NB4 (cell line): Measurements from ENCODE around the gene HAGHL.

ENCODE experiments used
- DNase-seq: peaks from one replicate; pipeline ENCODE4 v3.0.0; 2010; ENCODE audit warnings: low read depth
- H3K4me3 ChIP-seq: one replicate; pipeline ENCODE4 v1.5.1; 2011; ENCODE audit warnings: mild to moderate bottlenecking, low read depth, low read length, moderate library complexity
- MYC ChIP-seq: IDR thresholded peaks from 2 replicates; pipeline ENCODE4 v1.6.1; 2011; ENCODE audit warnings: low read depth, low read length
- POLR2A ChIP-seq: IDR thresholded peaks from 2 replicates; pipeline ENCODE4 v1.6.1; 2011; ENCODE audit warnings: mild to moderate bottlenecking; ENCODE audit not compliant: insufficient read length; ENCODE audit errors: extremely low read depth
- TF ChIP-seq, protein P1 (sequence below): IDR thresholded peaks from one replicate; pipeline ENCODE4 v1.5.1; 2012; ENCODE audit warnings: low read depth, low read length
- TF ChIP-seq, protein P2 (sequence below): IDR thresholded peaks from 2 replicates; pipeline ENCODE4 v1.6.1; 2011; ENCODE audit warnings: low read depth, low read length

Gene HAGHL

GRCh38 chr16:679814-680624 is 46.9 kb upstream of the HAGHL start, which contains the start of gene STUB1:
Gene STUB1, plus strand, starts transcription at chr16:680410. Its CDS starts 116 bp downstream, at chr16:680526.
- DNase-seq: peak; percentile 81
- TF ChIP-seq MYC: peak; percentile 48; the same call in 1 of the 2 replicates
- TF ChIP-seq, protein P1, sequence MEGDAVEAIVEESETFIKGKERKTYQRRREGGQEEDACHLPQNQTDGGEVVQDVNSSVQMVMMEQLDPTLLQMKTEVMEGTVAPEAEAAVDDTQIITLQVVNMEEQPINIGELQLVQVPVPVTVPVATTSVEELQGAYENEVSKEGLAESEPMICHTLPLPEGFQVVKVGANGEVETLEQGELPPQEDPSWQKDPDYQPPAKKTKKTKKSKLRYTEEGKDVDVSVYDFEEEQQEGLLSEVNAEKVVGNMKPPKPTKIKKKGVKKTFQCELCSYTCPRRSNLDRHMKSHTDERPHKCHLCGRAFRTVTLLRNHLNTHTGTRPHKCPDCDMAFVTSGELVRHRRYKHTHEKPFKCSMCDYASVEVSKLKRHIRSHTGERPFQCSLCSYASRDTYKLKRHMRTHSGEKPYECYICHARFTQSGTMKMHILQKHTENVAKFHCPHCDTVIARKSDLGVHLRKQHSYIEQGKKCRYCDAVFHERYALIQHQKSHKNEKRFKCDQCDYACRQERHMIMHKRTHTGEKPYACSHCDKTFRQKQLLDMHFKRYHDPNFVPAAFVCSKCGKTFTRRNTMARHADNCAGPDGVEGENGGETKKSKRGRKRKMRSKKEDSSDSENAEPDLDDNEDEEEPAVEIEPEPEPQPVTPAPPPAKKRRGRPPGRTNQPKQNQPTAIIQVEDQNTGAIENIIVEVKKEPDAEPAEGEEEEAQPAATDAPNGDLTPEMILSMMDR: no peak
- peak; percentile 53 for TF ChIP-seq POLR2A
- TF ChIP-seq, protein P2, sequence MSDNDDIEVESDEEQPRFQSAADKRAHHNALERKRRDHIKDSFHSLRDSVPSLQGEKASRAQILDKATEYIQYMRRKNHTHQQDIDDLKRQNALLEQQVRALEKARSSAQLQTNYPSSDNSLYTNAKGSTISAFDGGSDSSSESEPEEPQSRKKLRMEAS: no peak
- H3K4me3 ChIP-seq: peak within 1 kb of the TSS; percentile 78

DNA sequence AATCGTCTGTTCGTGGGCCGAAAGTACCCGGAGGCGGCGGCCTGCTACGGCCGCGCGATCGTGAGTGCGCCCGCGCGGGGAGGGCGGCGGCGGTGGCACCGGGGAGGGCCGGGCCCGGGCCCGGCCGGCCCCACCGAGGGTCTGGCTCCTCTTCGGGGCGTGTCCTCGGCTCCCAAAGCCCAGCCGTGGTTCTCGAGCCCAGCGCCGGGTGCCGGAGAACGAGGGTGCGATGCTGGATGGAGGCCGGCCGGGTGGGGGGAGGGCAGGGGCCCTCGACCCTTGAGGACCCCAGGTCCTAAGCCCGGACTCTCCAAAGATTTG is 46.3 kb upstream of the HAGHL start:
- peak overlapping the region; percentile 78 for H3K4me3 ChIP-seq
- TF ChIP-seq POLR2A (no peak), MYC (no peak)
- TF ChIP-seq, protein P1: no peak
- TF ChIP-seq, protein P2: no peak
- DNase-seq: no peak

- DNase-seq: peak; percentile 57
- TF ChIP-seq, protein P1: peak; percentile 8
- TF ChIP-seq MYC: no peak
Observed at GRCh38 chr16:680967-681745, 45.8 kb upstream of the HAGHL start.

GRCh38 chr16:681746-682427 is 45.0 kb upstream of the HAGHL start:
- TF ChIP-seq, protein P1: no peak
- TF ChIP-seq MYC (no peak), POLR2A (no peak)
- TF ChIP-seq, protein P2: no peak
- no peak overlapping the region for H3K4me3 ChIP-seq
- no peak for DNase-seq

More at GRCh38 chr16:680967-681745, 45.8 kb upstream of the HAGHL start:
- H3K4me3 ChIP-seq: peak overlapping the region; percentile 78

- DNase-seq: no peak
- TF ChIP-seq, protein P2: no peak
- TF ChIP-seq POLR2A (no peak), MYC (no peak)
- TF ChIP-seq, protein P1: no peak
- peak overlapping the region; percentile 53 for H3K4me3 ChIP-seq
Observed at GRCh38 chr16:682493-683395, 44.2 kb upstream of the HAGHL start.
